Skin epidermis (tissue), 12 donors: ENCODE measurements around the gene KRTAP6-1.

Experiments
- H3K27ac ChIP-seq, 21 experiments: fragments of 200-600 bp; sonication (generic) in 11 of 21; one replicate each; pipeline ENCODE4 v1.5.0; 2020; ENCODE audit warnings: mild to moderate bottlenecking in 3 of 21, inconsistent platforms in 2 of 21, moderate library complexity in 2 of 21
- H3K4me3 ChIP-seq, 7 experiments: fragments of 200-600 bp; sonication (generic) in 2 of 7; one replicate each; pipeline ENCODE4 v1.5.0; 2020; ENCODE audit warnings: inconsistent platforms in 2 of 7, mild to moderate bottlenecking in 2 of 7, moderate library complexity in 1 of 7

Gene KRTAP6-1

GRCh38 chr21:30580132-30580531 lies 33.6 kb downstream of the KRTAP6-1 start:
- no peak overlapping the region for H3K4me3 ChIP-seq
- no peak overlapping the region for H3K27ac ChIP-seq

- Histone ChIP-seq H3K4me3 (no peak overlapping the region), H3K27ac (no peak overlapping the region)
Measured at GRCh38 chr21:30579346-30579745, 34.4 kb downstream of the KRTAP6-1 start.

- H3K27ac ChIP-seq, result no peak overlapping the region
- no peak overlapping the region for H3K4me3 ChIP-seq
Measured at GRCh38 chr21:30577766-30578165, 36.0 kb downstream of the KRTAP6-1 start.

- Histone ChIP-seq H3K4me3 (no peak overlapping the region), H3K27ac (no peak overlapping the region)
Measured at GRCh38 chr21:30567617-30568016, 46.1 kb downstream of the KRTAP6-1 start.

GRCh38 chr21:30563630-30564029 lies 50.1 kb downstream of the KRTAP6-1 start:
- no peak overlapping the region for H3K27ac ChIP-seq

More at GRCh38 chr21:30563630-30564029, 50.1 kb downstream of the KRTAP6-1 start:
- H3K4me3 ChIP-seq, result no peak overlapping the region
